ENCODE results near the gene NDC1. TPM values are rescaled to one million over a fixed set of nuclear protein-coding genes. Genes with fewer than 3 reads are reported as not detected.

The NDC1 gene
- total RNA-seq, 1 experiment from 2014 or later, result 130 TPM

GRCh38 chr1:53727461-53728092 lies 110.5 kb downstream of the NDC1 start:
- H3K27me3 ChIP-seq (ENCODE audit: low read length), result no peaks in the 10 kb centered on the region
- H3K9ac ChIP-seq (ENCODE audit: low read length), result no peak overlapping the region
- no peak overlapping the region for H3K4me3 ChIP-seq (ENCODE audit: low read length)
- DNase-seq, result no peak
- H2AFZ ChIP-seq (ENCODE audit: low read length), result no peak overlapping the region
- H3K9me2 ChIP-seq (replicated peaks; ENCODE audit: insufficient read depth, low read length), result no peaks in the 10 kb centered on the region
- H4K20me1 ChIP-seq (ENCODE audit: insufficient read depth, low read depth, low read length), result no peaks in the 10 kb centered on the region
- H3K79me2 ChIP-seq (ENCODE audit: low read length), result no peaks in the 10 kb centered on the region
- H3K27ac ChIP-seq (ENCODE audit: low read length), result no peak overlapping the region
- H3K4me1 ChIP-seq (ENCODE audit: low read length), result no peaks in the 10 kb centered on the region
- no peaks in the 10 kb centered on the region for H3K9me3 ChIP-seq (ENCODE audit: low read length)
- no peak overlapping the region for H3K4me2 ChIP-seq (ENCODE audit: low read depth, low read length, poor library complexity, severe bottlenecking)
- H3K36me3 ChIP-seq (ENCODE audit: insufficient read depth, low read length), result no peaks in the 10 kb centered on the region

GRCh38 chr1:53726009-53726600 lies 112.0 kb downstream of the NDC1 start:
- no peaks in the 10 kb centered on the region for H3K9me3 ChIP-seq (ENCODE audit: low read length)
- H2AFZ ChIP-seq (ENCODE audit: low read length), result no peak overlapping the region
- H3K27ac ChIP-seq (ENCODE audit: low read length), result no peak overlapping the region
- no peaks in the 10 kb centered on the region for H4K20me1 ChIP-seq (ENCODE audit: insufficient read depth, low read depth, low read length)
- H3K9ac ChIP-seq (ENCODE audit: low read length), result no peak overlapping the region
- no peaks in the 10 kb centered on the region for H3K36me3 ChIP-seq (ENCODE audit: insufficient read depth, low read length)
- H3K4me2 ChIP-seq (ENCODE audit: low read depth, low read length, poor library complexity, severe bottlenecking), result no peak overlapping the region
- no peaks in the 10 kb centered on the region for H3K4me1 ChIP-seq (ENCODE audit: low read length)
- H3K4me3 ChIP-seq (ENCODE audit: low read length), result no peak overlapping the region
- H3K27me3 ChIP-seq (ENCODE audit: low read length), result no peaks in the 10 kb centered on the region
- no peaks in the 10 kb centered on the region for H3K9me2 ChIP-seq (replicated peaks; ENCODE audit: insufficient read depth, low read length)
- DNase-seq, result no peak
- H3K79me2 ChIP-seq (ENCODE audit: low read length), result no peaks in the 10 kb centered on the region

- no peak for DNase-seq
- H3K36me3 ChIP-seq (ENCODE audit: insufficient read depth, low read length), result no peaks in the 10 kb centered on the region
- no peaks in the 10 kb centered on the region for H3K27me3 ChIP-seq (ENCODE audit: low read length)
- H3K9me2 ChIP-seq (replicated peaks; ENCODE audit: insufficient read depth, low read length), result no peaks in the 10 kb centered on the region
- H3K27ac ChIP-seq (ENCODE audit: low read length), result no peak overlapping the region
- no peak overlapping the region for H3K4me2 ChIP-seq (ENCODE audit: low read depth, low read length, poor library complexity, severe bottlenecking)
- H3K4me3 ChIP-seq (ENCODE audit: low read length), result no peak overlapping the region
- H2AFZ ChIP-seq (ENCODE audit: low read length), result no peak overlapping the region
- H3K79me2 ChIP-seq (ENCODE audit: low read length), result no peaks in the 10 kb centered on the region
- no peak overlapping the region for H3K9ac ChIP-seq (ENCODE audit: low read length)
- no peaks in the 10 kb centered on the region for H3K9me3 ChIP-seq (ENCODE audit: low read length)
- H3K4me1 ChIP-seq (ENCODE audit: low read length), result no peaks in the 10 kb centered on the region
- H4K20me1 ChIP-seq (ENCODE audit: insufficient read depth, low read depth, low read length), result no peaks in the 10 kb centered on the region
These were observed 112.8 kb downstream of the NDC1 start for GRCh38 chr1:53725238-53725689.

GRCh38 chr1:53722025-53722424 lies 116.1 kb downstream of the NDC1 start:
- Histone ChIP-seq H3K9me3 (ENCODE audit: low read length) (no peaks in the 10 kb centered on the region), H3K9ac (ENCODE audit: low read length) (no peak overlapping the region), H2AFZ (ENCODE audit: low read length) (no peak overlapping the region), H3K4me3 (ENCODE audit: low read length) (no peak overlapping the region), H3K79me2 (ENCODE audit: low read length) (no peaks in the 10 kb centered on the region), H4K20me1 (ENCODE audit: insufficient read depth, low read depth, low read length) (no peaks in the 10 kb centered on the region), H3K9me2 (replicated peaks; ENCODE audit: insufficient read depth, low read length) (no peaks in the 10 kb centered on the region), H3K27ac (ENCODE audit: low read length) (no peak overlapping the region), H3K27me3 (ENCODE audit: low read length) (no peaks in the 10 kb centered on the region), H3K4me1 (ENCODE audit: low read length) (no peaks in the 10 kb centered on the region), H3K36me3 (ENCODE audit: insufficient read depth, low read length) (no peaks in the 10 kb centered on the region), H3K4me2 (ENCODE audit: low read depth, low read length, poor library complexity, severe bottlenecking) (no peak overlapping the region)
- no peak for DNase-seq

GRCh38 chr1:53721088-53721487 lies 117.0 kb downstream of the NDC1 start:
- Histone ChIP-seq H3K79me2 (ENCODE audit: low read length) (no peaks in the 10 kb centered on the region), H3K4me2 (ENCODE audit: low read depth, low read length, poor library complexity, severe bottlenecking) (no peak overlapping the region), H2AFZ (ENCODE audit: low read length) (no peak overlapping the region), H3K36me3 (ENCODE audit: insufficient read depth, low read length) (no peaks in the 10 kb centered on the region), H4K20me1 (ENCODE audit: insufficient read depth, low read depth, low read length) (no peaks in the 10 kb centered on the region), H3K9me3 (ENCODE audit: low read length) (no peaks in the 10 kb centered on the region), H3K4me1 (ENCODE audit: low read length) (no peaks in the 10 kb centered on the region), H3K4me3 (ENCODE audit: low read length) (no peak overlapping the region), H3K9ac (ENCODE audit: low read length) (no peak overlapping the region), H3K27ac (ENCODE audit: low read length) (no peak overlapping the region), H3K27me3 (ENCODE audit: low read length) (no peaks in the 10 kb centered on the region), H3K9me2 (replicated peaks; ENCODE audit: insufficient read depth, low read length) (no peaks in the 10 kb centered on the region)
- DNase-seq, result no peak

- Histone ChIP-seq H3K36me3 (ENCODE audit: insufficient read depth, low read length) (no peaks in the 10 kb centered on the region), H3K4me1 (ENCODE audit: low read length) (no peaks in the 10 kb centered on the region), H3K79me2 (ENCODE audit: low read length) (no peaks in the 10 kb centered on the region), H3K4me3 (ENCODE audit: low read length) (no peak overlapping the region), H3K27me3 (ENCODE audit: low read length) (no peaks in the 10 kb centered on the region), H3K9me3 (ENCODE audit: low read length) (no peaks in the 10 kb centered on the region), H2AFZ (ENCODE audit: low read length) (no peak overlapping the region), H4K20me1 (ENCODE audit: insufficient read depth, low read depth, low read length) (no peaks in the 10 kb centered on the region), H3K9me2 (replicated peaks; ENCODE audit: insufficient read depth, low read length) (no peaks in the 10 kb centered on the region), H3K4me2 (ENCODE audit: low read depth, low read length, poor library complexity, severe bottlenecking) (no peak overlapping the region), H3K27ac (ENCODE audit: low read length) (no peak overlapping the region), H3K9ac (ENCODE audit: low read length) (no peak overlapping the region)
- DNase-seq, result no peak
These were observed 118.6 kb downstream of the NDC1 start for GRCh38 chr1:53719469-53719868.

GRCh38 chr1:53718443-53718842 lies 119.7 kb downstream of the NDC1 start:
- Histone ChIP-seq H3K79me2 (ENCODE audit: low read length) (no peaks in the 10 kb centered on the region), H3K27ac (ENCODE audit: low read length) (no peak overlapping the region), H3K36me3 (ENCODE audit: insufficient read depth, low read length) (no peaks in the 10 kb centered on the region), H2AFZ (ENCODE audit: low read length) (no peak overlapping the region), H3K9ac (ENCODE audit: low read length) (no peak overlapping the region), H3K4me1 (ENCODE audit: low read length) (no peaks in the 10 kb centered on the region), H4K20me1 (ENCODE audit: insufficient read depth, low read depth, low read length) (no peaks in the 10 kb centered on the region), H3K27me3 (ENCODE audit: low read length) (no peaks in the 10 kb centered on the region), H3K9me3 (ENCODE audit: low read length) (no peaks in the 10 kb centered on the region), H3K9me2 (replicated peaks; ENCODE audit: insufficient read depth, low read length) (no peaks in the 10 kb centered on the region), H3K4me2 (ENCODE audit: low read depth, low read length, poor library complexity, severe bottlenecking) (no peak overlapping the region), H3K4me3 (ENCODE audit: low read length) (no peak overlapping the region)
- DNase-seq, result no peak

- Histone ChIP-seq H3K4me1 (ENCODE audit: low read length) (no peaks in the 10 kb centered on the region), H4K20me1 (ENCODE audit: insufficient read depth, low read depth, low read length) (no peaks in the 10 kb centered on the region), H3K4me3 (ENCODE audit: low read length) (no peak overlapping the region), H3K4me2 (ENCODE audit: low read depth, low read length, poor library complexity, severe bottlenecking) (no peak overlapping the region), H3K27me3 (ENCODE audit: low read length) (no peaks in the 10 kb centered on the region), H3K36me3 (ENCODE audit: insufficient read depth, low read length) (no peaks in the 10 kb centered on the region), H3K9me2 (replicated peaks; ENCODE audit: insufficient read depth, low read length) (no peaks in the 10 kb centered on the region), H3K9ac (ENCODE audit: low read length) (no peak overlapping the region), H2AFZ (ENCODE audit: low read length) (no peak overlapping the region), H3K27ac (ENCODE audit: low read length) (no peak overlapping the region), H3K9me3 (ENCODE audit: low read length) (no peaks in the 10 kb centered on the region), H3K79me2 (ENCODE audit: low read length) (no peaks in the 10 kb centered on the region)
- no peak for DNase-seq
These were observed 120.9 kb downstream of the NDC1 start for GRCh38 chr1:53717025-53717804.

Data from Karpas-422 (cell line).